Fibroblast of skin of right quadriceps (primary cell): ENCODE data around the gene RYR1.

Experiments used
- DNase-seq: peaks from one replicate; pipeline ENCODE4 v3.0.0-alpha.2; 2013

The RYR1 gene

GRCh38 chr19:38429055-38429810, 4.3 kb upstream of the RYR1 start:
- DNase-seq = no peak

GRCh38 chr19:38429811-38430156, 3.7 kb upstream of the RYR1 start:
- DNase-seq = no peak

- no peak for DNase-seq
These were observed 2.6 kb upstream of the RYR1 start for GRCh38 chr19:38430931-38431330.

- no peak for DNase-seq
These were observed 1.1 kb downstream of the RYR1 start for GRCh38 chr19:38434549-38435051.

DNA sequence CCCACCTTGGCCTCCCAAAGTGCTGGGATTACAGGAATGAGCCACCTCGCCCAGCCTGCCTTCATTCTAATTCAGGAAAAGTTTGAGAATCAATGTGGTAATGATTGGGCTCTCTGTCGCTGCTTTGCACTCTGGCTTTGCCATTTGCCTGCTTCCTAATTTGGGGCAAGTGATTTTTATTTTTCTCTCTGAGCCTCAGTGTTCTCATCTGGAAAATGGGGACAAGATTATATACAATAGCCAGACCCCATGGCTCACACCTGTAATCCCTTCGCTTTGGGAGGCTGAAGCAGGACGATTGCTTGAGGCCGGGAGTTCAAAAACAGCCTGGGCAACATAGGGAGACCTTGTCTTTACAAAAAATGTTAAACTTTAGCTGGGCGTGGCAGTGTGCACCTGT, 3.8 kb downstream of the RYR1 start:
- DNase-seq = no peak

DNA sequence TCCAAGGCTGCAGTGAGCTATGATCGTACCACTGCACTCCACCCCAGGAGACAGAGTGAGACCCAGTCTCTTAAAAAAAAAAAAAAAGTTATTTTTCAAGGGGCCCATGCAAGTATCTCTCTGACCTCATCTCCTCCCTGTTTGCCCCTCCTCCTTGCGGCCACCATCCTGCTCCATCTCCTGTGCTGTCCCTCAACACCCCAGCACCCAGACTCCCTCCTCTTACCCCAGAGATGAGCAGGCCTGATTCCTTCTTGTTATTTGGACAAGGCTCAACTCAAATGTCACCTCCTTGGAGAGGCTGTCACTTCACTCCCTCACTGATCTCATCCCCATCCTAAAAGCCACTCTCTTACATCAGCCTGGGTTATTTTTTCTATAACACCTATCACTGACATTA, 4.4 kb downstream of the RYR1 start:
- no peak for DNase-seq

DNA sequence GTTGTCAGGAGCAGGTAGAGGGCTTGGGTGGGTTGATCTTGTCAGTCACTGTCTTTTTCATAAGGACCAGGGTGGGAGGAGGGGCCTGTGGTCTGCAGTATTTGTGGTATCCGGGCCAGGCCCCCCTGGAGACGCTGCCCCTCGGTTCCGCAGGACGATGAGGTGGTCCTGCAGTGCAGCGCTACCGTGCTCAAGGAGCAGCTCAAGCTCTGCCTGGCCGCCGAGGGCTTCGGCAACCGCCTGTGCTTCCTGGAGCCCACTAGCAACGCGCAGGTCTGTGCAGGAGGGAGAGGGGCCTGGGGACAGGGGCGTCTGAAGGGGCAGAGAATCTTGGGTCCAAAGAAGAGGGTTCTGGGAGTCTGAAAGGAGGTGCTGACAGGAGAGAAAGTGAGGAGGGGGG, 7.1 kb downstream of the RYR1 start:
- DNase-seq = no peak

GRCh38 chr19:38441657-38442348, 8.3 kb downstream of the RYR1 start:
- no peak for DNase-seq

- no peak for DNase-seq
These were observed 9.2 kb downstream of the RYR1 start for GRCh38 chr19:38442736-38443135.

DNA sequence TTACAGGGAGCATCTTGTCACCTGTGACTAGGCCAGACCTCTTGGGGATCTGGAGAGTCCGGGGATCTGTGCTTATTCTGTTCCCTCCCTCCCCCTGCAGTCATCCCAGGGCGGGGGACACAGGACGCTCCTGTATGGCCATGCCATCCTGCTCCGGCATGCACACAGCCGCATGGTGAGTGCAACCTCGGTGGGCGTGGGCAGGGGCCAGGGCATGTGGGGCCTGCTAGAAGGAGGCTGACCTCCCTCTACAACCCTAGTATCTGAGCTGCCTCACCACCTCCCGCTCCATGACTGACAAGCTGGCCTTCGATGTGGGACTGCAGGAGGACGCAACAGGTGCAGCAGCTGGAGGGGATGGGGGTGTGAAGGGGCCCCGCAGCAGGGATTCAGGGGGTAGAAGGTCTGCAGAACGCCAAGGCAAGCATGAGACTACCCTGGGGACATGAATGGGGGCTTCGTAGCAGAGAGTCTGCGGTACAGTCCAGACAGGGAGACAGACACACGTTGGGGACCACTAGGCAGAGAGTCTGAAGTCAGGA, 10.0 kb downstream of the RYR1 start:
- no peak for DNase-seq

DNA sequence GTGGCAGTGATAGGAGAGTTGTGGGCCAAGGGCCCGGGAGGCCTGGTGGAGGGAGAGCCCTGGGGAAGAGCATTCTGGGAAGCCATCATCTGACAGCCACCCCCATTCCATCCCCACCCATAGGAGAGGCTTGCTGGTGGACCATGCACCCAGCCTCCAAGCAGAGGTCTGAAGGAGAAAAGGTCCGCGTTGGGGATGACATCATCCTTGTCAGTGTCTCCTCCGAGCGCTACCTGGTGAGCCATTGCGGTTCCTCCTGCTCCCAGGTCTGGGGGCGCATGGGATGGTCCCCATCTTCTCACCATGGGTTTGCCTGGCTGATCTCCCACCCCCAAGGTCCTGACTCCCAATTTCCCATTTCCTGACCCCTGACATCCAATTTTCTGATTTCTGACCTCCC, 10.5 kb downstream of the RYR1 start:
- DNase-seq = no peak

GRCh38 chr19:38445362-38445761, 11.9 kb downstream of the RYR1 start:
- DNase-seq = no peak

DNA sequence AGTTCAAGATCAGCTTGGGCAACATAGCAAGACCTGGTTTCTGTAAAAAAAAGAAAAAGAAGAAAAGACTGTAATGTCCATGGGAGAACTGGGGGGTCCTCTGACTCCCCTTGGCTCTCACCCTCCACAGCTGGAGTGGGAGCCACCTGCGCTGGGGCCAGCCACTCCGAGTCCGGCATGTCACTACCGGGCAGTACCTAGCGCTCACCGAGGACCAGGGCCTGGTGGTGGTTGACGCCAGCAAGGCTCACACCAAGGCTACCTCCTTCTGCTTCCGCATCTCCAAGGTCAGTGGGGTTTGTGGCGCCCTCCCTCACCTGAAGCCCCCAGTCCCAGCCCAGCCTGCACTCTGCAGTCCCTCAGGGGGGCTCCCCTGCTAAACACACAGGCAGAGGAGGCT, 14.7 kb downstream of the RYR1 start:
- DNase-seq = no peak

DNA sequence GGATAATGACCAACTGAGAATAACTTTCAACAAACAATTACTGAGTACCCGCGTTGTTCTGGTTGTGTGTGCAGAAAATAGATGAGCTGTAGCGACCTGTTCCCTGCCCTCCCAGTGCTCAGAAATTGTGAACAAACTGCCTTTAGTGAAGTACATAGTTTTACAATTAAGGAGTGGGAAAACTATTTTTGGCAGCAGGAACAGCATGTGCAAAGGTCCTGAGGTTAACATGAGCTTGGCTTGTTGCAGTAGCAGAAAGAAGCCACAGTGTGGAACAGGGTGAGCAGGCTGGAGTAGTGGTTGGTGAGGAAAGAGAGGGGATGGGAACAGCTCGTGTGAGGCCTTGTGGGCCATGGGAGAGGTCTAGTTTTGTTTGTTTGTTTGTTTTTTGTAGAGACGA, 16.0 kb downstream of the RYR1 start:
- DNase-seq = no peak

GRCh38 chr19:38451036-38451435, 17.5 kb downstream of the RYR1 start:
- DNase-seq = no peak

- DNase-seq = no peak
These were observed 18.1 kb downstream of the RYR1 start for GRCh38 chr19:38451629-38452028.

DNA sequence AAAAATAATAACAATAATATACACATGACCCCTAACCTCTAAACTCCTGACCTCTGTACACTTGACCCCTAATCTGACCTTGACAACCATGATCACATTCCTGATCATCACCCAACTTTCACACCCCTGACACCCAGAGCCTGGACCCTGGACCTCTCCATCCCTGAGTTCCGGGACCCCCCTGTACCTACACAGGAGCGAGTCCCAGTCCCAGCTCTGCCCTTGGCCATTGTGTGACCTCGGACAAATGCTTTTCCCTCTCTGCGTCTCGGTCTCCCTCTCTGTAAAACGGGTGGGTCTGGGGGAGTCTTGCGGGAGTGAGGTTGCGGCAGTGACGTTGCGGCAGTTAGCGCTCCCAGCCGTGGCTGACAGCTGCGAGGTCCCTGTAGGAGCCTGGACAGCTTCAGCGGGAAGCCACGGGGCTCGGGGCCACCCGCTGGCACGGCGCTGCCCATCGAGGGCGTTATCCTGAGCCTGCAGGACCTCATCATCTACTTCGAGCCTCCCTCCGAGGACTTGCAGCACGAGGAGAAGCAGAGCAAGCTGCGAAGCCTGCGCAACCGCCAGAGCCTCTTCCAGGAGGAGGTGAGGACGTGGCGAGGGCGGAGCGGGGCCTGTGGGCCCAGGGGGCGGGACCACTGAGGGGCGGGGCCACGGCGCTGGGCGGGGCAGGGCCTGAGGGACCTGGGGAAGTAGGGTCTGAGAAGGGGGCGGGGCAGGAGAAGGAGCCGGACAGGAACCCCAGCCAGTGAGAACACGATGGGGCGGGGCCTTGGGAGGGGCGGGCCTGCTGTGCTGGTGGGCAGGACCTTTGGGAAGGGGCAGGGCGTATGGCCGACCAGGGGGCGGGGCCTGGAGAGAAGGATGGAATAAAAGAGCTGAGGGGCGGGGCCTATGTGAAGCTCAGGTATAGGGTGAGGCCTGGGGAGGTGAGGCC, 19.2 kb downstream of the RYR1 start:
- DNase-seq = no peak

DNA sequence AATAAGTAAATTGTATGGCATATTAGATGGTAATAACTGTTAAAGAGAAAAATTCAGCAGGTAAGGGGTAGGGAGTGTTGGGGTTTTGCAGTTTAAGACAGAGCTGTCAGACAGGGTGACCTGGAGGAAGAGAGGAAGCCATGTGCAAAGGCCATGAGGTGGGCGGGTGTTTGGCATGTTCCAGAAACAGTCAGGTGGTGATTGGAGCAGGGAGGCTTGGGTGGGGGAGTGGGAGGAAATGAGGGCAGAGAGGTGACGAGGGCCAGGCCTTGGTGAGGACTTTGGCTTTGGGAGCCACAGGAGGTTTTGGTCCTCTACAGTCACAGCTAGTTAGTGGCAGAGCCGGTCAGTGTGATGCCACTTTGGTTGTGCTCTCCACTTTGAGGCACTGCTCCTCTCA, 20.1 kb downstream of the RYR1 start:
- no peak for DNase-seq

GRCh38 chr19:38455031-38455430, 21.5 kb downstream of the RYR1 start:
- DNase-seq = peak; percentile 10

- DNase-seq = no peak
These were observed 23.7 kb downstream of the RYR1 start for GRCh38 chr19:38457202-38457601.

GRCh38 chr19:38457690-38458405, 24.4 kb downstream of the RYR1 start:
- no peak for DNase-seq

DNA sequence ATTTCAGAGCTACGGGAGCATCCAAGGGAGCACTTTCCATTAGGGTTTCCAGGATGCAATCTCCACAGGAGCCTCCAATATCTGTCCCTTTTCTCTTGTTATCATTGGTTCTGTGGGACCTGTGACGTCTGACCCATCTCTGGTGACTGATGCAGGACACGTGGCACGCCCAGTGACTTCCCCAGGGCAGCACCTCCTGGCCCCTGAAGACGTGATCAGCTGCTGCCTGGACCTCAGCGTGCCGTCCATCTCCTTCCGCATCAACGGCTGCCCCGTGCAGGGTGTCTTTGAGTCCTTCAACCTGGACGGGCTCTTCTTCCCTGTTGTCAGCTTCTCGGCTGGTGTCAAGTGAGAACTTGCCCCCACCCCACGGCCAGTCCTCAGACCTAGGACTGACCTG, 25.5 kb downstream of the RYR1 start:
- no peak for DNase-seq

DNA sequence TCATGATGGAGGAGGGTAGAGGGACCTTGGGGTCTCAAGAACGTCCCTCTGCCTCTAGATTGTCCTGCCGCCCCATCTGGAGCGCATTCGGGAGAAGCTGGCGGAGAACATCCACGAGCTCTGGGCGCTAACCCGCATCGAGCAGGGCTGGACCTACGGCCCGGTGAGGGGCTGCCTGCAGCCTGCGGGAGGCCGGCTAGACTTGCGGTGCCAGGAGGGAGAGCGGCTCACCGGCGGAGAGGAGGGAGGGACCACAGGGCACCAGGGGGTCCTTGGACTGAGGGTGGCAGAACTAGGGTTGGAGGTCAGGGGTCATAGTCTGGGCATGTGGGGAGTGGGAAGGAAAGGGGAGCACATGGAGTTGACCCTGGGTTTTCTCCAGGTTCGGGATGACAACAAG, 29.9 kb downstream of the RYR1 start:
- no peak for DNase-seq
